Measurements from ENCODE around the gene MTG1.

Gene MTG1

DNA sequence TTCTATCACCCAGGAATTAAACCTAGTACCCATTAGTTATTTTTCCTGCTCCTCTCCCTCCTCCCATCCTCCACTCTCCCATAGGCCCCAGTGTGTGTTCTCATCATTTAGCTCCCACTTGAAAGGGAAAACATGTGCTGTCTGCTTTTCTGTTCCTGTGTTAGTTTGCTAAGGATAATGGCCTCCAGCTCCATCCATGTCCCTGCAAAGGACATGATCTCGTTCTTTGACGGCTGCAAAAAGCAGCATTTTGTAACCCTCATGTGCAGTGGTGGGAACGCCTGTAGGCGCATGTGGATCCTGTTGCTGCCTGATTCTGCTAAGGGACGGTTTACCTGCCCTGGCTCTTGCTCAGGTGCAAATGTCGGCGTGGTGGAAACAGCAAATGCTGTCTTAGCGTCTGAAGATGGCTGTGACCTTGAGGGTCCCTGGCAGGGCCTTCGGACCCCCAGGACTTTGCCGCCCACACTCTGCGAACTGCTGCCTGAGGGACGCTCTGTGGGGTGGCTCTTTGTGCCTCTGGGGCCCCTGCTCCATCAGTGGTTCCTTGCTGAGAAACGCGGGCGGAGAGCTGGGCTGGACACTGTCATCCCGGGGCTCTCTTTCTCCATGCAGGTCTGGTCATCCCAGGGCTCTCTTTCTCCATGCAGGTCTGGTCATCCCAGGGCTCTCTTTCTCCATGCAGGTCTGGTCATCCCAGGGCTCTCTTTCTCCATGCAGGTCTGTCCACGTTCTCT, 5.6 kb upstream of the MTG1 start:
- H2AFZ ChIP-seq (ENCODE audit: low read length): peak overlapping the region; percentile 77; the same call in 1 of the 2 replicates

DNA sequence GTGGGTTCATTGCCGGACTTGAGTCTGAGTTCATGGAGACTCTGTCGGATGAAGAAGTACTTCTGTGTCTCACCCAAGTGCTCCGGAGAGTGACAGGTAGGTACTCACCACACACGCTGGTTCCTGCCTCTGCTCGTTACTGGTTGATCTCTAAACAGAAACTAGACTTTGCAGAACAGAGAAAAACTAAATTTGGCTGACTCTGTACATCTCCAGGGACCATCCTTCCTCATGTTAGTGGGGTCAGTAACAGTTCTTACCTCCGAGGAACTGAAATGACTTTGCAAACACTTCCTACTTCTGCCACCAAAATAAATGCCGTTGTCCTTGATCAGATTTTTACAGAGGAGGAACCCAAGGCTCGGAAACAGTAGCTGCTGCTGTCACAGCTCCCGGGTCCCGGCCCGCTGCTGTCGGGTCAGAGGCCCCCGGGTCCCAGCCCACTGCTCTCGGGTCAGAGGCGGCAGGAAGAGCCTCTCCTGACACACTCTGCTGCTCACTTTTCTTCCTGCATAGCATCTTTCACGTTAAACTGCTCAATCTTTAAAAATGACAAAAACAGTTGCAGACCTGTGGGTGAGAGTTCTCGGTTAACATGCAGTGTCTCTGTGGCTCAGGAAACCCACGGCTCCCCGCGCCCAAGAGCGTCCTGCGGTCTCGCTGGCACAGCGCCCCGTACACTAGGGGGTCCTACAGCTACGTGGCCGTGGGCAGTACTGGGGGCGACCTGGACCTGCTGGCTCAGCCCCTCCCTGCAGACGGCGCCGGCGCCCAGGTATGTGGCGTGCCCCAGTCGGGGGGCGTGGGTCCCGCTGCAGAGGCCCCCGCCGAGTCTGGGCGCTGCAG, 4.8 kb upstream of the MTG1 start:
- H3K9ac ChIP-seq (ENCODE audit: low read depth, low read length, poor library complexity, severe bottlenecking): peak overlapping the region; percentile 83

More for the DNA sequence above, 5.6 kb upstream of the MTG1 start:
- H3K4me1 ChIP-seq (ENCODE audit: insufficient read depth, low read length, poor library complexity, severe bottlenecking): peaks cover 41% of the 10 kb centered on the region
- no peaks in the 10 kb centered on the region for H3K9me2 ChIP-seq (replicated peaks; ENCODE audit: low read depth, low read length)
- no peak for TF ChIP-seq EZH2phosphoT487 (IDR thresholded peaks at IDR 0.05; ENCODE audit: borderline replicate concordance)
- TF ChIP-seq, protein P1, sequence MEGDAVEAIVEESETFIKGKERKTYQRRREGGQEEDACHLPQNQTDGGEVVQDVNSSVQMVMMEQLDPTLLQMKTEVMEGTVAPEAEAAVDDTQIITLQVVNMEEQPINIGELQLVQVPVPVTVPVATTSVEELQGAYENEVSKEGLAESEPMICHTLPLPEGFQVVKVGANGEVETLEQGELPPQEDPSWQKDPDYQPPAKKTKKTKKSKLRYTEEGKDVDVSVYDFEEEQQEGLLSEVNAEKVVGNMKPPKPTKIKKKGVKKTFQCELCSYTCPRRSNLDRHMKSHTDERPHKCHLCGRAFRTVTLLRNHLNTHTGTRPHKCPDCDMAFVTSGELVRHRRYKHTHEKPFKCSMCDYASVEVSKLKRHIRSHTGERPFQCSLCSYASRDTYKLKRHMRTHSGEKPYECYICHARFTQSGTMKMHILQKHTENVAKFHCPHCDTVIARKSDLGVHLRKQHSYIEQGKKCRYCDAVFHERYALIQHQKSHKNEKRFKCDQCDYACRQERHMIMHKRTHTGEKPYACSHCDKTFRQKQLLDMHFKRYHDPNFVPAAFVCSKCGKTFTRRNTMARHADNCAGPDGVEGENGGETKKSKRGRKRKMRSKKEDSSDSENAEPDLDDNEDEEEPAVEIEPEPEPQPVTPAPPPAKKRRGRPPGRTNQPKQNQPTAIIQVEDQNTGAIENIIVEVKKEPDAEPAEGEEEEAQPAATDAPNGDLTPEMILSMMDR (conservative IDR thresholded peaks at IDR 0.05; ENCODE audit: low read length): no peak
- no peaks in the 10 kb centered on the region for H4K20me1 ChIP-seq (ENCODE audit: insufficient read depth, low read length, poor library complexity, severe bottlenecking)
- H3K4me3 ChIP-seq (ENCODE audit: low read length, poor library complexity, severe bottlenecking): peak overlapping the region; percentile 69
- H3F3A ChIP-seq (ENCODE audit: low read depth): peaks cover 10% of the 10 kb centered on the region; the same call in 1 of the 2 replicates
- H3K9ac ChIP-seq (ENCODE audit: low read depth, low read length, poor library complexity, severe bottlenecking): peak overlapping the region; percentile 83
- H3K9me3 ChIP-seq (ENCODE audit: insufficient read depth, low read depth, low read length): no peaks in the 10 kb centered on the region
- H3K79me2 ChIP-seq (ENCODE audit: insufficient read depth, low read length): no peaks in the 10 kb centered on the region
- no peaks in the 10 kb centered on the region for H3K27me3 ChIP-seq (ENCODE audit: insufficient read depth, low read length, poor library complexity, severe bottlenecking)
- no peaks in the 10 kb centered on the region for H3K36me3 ChIP-seq (ENCODE audit: insufficient read depth, low read length)
- H3K4me2 ChIP-seq (ENCODE audit: low read depth, low read length, poor library complexity, severe bottlenecking): peak overlapping the region; percentile 93

DNA sequence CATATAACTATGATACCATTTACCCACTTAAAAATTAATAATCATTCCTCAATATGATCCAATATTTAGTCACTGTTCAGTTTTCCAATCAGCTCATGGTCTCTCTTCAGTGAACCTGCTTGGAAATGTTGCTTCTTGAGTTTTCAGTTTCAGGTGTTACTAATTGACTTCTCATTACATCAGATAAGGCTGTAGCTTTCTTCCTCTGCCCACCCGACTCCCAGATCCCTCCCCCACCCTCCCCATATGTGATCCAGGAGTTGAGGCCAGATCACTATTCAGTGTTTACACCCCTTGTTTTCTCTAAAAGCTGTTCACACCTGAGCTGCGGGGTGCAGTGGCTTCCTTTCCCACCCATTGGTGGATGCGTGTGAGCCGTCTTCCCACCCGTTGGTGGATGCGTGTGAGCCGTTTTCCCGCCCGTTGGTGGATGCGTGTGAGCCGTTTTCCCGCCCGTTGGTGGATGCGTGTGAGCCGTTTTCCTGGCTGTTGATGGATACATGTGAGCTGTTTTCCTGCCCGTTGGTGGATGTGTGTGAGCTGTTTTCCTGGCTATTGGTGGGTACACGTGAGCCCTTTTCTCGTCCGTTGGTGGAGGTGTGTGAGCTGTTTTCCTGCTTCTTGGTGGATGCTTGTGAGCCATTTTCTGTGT, 3.2 kb upstream of the MTG1 start:
- Histone ChIP-seq H3F3A (ENCODE audit: low read depth) (peaks cover 10% of the 10 kb centered on the region; the same call in 1 of the 2 replicates), H2AFZ (ENCODE audit: low read length) (no peak overlapping the region), H3K4me1 (ENCODE audit: insufficient read depth, low read length, poor library complexity, severe bottlenecking) (peaks cover 58% of the 10 kb centered on the region), H3K27me3 (ENCODE audit: insufficient read depth, low read length, poor library complexity, severe bottlenecking) (no peaks in the 10 kb centered on the region), H4K20me1 (ENCODE audit: insufficient read depth, low read length, poor library complexity, severe bottlenecking) (peaks cover 10% of the 10 kb centered on the region), H3K79me2 (ENCODE audit: insufficient read depth, low read length) (peaks cover 17% of the 10 kb centered on the region), H3K9ac (ENCODE audit: low read depth, low read length, poor library complexity, severe bottlenecking) (peak overlapping the region; percentile 32), H3K9me3 (ENCODE audit: insufficient read depth, low read depth, low read length) (no peaks in the 10 kb centered on the region), H3K36me3 (ENCODE audit: insufficient read depth, low read length) (no peaks in the 10 kb centered on the region), H3K4me2 (ENCODE audit: low read depth, low read length, poor library complexity, severe bottlenecking) (peak overlapping the region; percentile 65), H3K9me2 (replicated peaks; ENCODE audit: low read depth, low read length) (no peaks in the 10 kb centered on the region), H3K4me3 (ENCODE audit: low read length, poor library complexity, severe bottlenecking) (peak overlapping the region; percentile 69)
- TF ChIP-seq, protein P1 (conservative IDR thresholded peaks at IDR 0.05; ENCODE audit: low read length): no peak
- TF ChIP-seq EZH2phosphoT487 (IDR thresholded peaks at IDR 0.05; ENCODE audit: borderline replicate concordance): no peak

More for the DNA sequence above, 4.8 kb upstream of the MTG1 start:
- Histone ChIP-seq H3K9me2 (replicated peaks; ENCODE audit: low read depth, low read length) (no peaks in the 10 kb centered on the region), H3F3A (ENCODE audit: low read depth) (peaks cover 10% of the 10 kb centered on the region; the same call in 1 of the 2 replicates), H2AFZ (ENCODE audit: low read length) (peak overlapping the region; percentile 77), H3K27me3 (ENCODE audit: insufficient read depth, low read length, poor library complexity, severe bottlenecking) (no peaks in the 10 kb centered on the region), H3K4me3 (ENCODE audit: low read length, poor library complexity, severe bottlenecking) (peak overlapping the region; percentile 69), H3K4me1 (ENCODE audit: insufficient read depth, low read length, poor library complexity, severe bottlenecking) (peaks cover 44% of the 10 kb centered on the region), H3K79me2 (ENCODE audit: insufficient read depth, low read length) (peaks cover 2% of the 10 kb centered on the region), H3K36me3 (ENCODE audit: insufficient read depth, low read length) (no peaks in the 10 kb centered on the region), H3K4me2 (ENCODE audit: low read depth, low read length, poor library complexity, severe bottlenecking) (peak overlapping the region; percentile 93), H3K9me3 (ENCODE audit: insufficient read depth, low read depth, low read length) (no peaks in the 10 kb centered on the region), H4K20me1 (ENCODE audit: insufficient read depth, low read length, poor library complexity, severe bottlenecking) (no peaks in the 10 kb centered on the region)
- TF ChIP-seq EZH2phosphoT487 (IDR thresholded peaks at IDR 0.05; ENCODE audit: borderline replicate concordance): no peak
- TF ChIP-seq, protein P1 (conservative IDR thresholded peaks at IDR 0.05; ENCODE audit: low read length): no peak

Data from Loucy (cell line).